Keratinocyte (primary cell): ENCODE results near the gene CERS4. TPM values are rescaled to one million over a fixed set of nuclear protein-coding genes. Genes with fewer than 3 reads are reported as not detected.

Experiments used
- DNase-seq: peaks from one replicate; pipeline ENCODE4 v3.0.0-alpha.2; 2011; ENCODE audit warnings: low read depth, missing footprints, low spot score
- FAIRE-seq: peaks from 2 replicates; lab custom pipeline; 2011; peaks lifted over from hg19 to GRCh38; lab: Jason Lieb, UNC
- H2AFZ ChIP-seq: 2 replicates; pipeline ENCODE4 v1.6.0; 2012; ENCODE audit warnings: low read length, control low read depth, inconsistent platforms; ENCODE audit not compliant: control insufficient read depth
- H3K27ac ChIP-seq: 2 replicates; pipeline ENCODE4 v1.5.1; 2011; ENCODE audit warnings: low read length; ENCODE audit not compliant: control insufficient read depth, insufficient read depth
- H3K27me3 ChIP-seq: 3 replicates; pipeline ENCODE4 v1.6.0; 2011; ENCODE audit warnings: low read length; ENCODE audit not compliant: control insufficient read depth, insufficient read depth; ENCODE audit errors: extremely low read depth
- H3K36me3 ChIP-seq, 2 experiments: 2 replicates in 1 of 2; 3 replicates in 1 of 2; pipeline ENCODE4 v1.5.1; 2011; ENCODE audit warnings: low read length in 2 of 2, mild to moderate bottlenecking in 1 of 2; ENCODE audit not compliant: control insufficient read depth in 2 of 2, insufficient read depth in 2 of 2; ENCODE audit errors: extremely low read depth in 1 of 2
- H3K4me1 ChIP-seq: 3 replicates; pipeline ENCODE4 v1.5.1; 2011; ENCODE audit warnings: low read length; ENCODE audit not compliant: control insufficient read depth, insufficient read depth; ENCODE audit errors: extremely low read depth
- H3K4me2 ChIP-seq: 3 replicates; pipeline ENCODE4 v1.6.0; 2011; ENCODE audit warnings: low read depth, low read length; ENCODE audit not compliant: control insufficient read depth, insufficient read depth; ENCODE audit errors: extremely low read depth
- H3K4me3 ChIP-seq, 3 experiments: fragments of 200-600 bp in 1 of 3; sonication (generic) in 1 of 3; 2 replicates in 2 of 3; 3 replicates in 1 of 3; pipeline ENCODE4 v1.5.1; 2011 to 2016; ENCODE audit warnings: low read length in 3 of 3, mild to moderate bottlenecking in 3 of 3, control low read depth in 2 of 3, inconsistent platforms in 1 of 3, low read depth in 1 of 3, mixed read lengths in 1 of 3, mixed run types in 1 of 3, moderate library complexity in 1 of 3; ENCODE audit not compliant: control insufficient read depth in 2 of 3, insufficient read depth in 2 of 3; ENCODE audit errors: extremely low read depth in 1 of 3
- H3K79me2 ChIP-seq: 2 replicates; pipeline ENCODE4 v1.6.0; 2012; ENCODE audit warnings: low read length; ENCODE audit not compliant: control insufficient read depth, insufficient read depth
- H3K9ac ChIP-seq: 3 replicates; pipeline ENCODE4 v1.6.0; 2011; ENCODE audit warnings: low read length; ENCODE audit not compliant: control insufficient read depth, insufficient read depth; ENCODE audit errors: extremely low read depth
- H3K9me1 ChIP-seq: 3 replicates; pipeline ENCODE4 v1.6.0; 2011; ENCODE audit warnings: low read length; ENCODE audit not compliant: control insufficient read depth, insufficient read depth; ENCODE audit errors: extremely low read depth
- H3K9me3 ChIP-seq: 2 replicates; pipeline ENCODE4 v1.5.1; 2012; ENCODE audit warnings: low read depth, low read length; ENCODE audit not compliant: control insufficient read depth
- H4K20me1 ChIP-seq: 3 replicates; pipeline ENCODE4 v1.6.0; 2011; ENCODE audit warnings: low read length; ENCODE audit not compliant: control insufficient read depth, insufficient read depth; ENCODE audit errors: extremely low read depth
- EZH2 ChIP-seq: IDR thresholded peaks from one replicate; pipeline ENCODE4 v1.6.1; 2012; ENCODE audit warnings: inconsistent platforms, mild to moderate bottlenecking, low read length, moderate library complexity
- dilution Hi-C: fragments of 300-500 bp; cut with MboI; formaldehyde crosslinking; loops from one replicate; pipeline ENCODE4 v1.7.0; 2020; ENCODE audit warnings: low sequenced_read_pairs; ENCODE audit not compliant: extremely low pct_ligation_motif_present
- polyA minus RNA-seq, 3 experiments: library from RNA; depleted of rRNA, polyadenylated mRNA; stranded (reverse); fragments of >200 nt; gene quantifications; 1 replicate in 1 of 3; 2 replicates in 1 of 3; 3 replicates in 1 of 3; pipeline ENCODE4 v1.2.3, GENCODE V29; 2011
- polyA plus RNA-seq, 5 experiments: library from polyadenylated mRNA; depleted of rRNA in 3 of 5; stranded (reverse) in 3 of 5; stranded (forward) in 1 of 5; unstranded in 1 of 5; fragments of >200 nt; gene quantifications; 1 replicate in 1 of 5; 2 replicates in 3 of 5; 3 replicates in 1 of 5; pipeline versions ENCODE4 v1.2.1 to v1.2.3, GENCODE V29; 2011 to 2012; ENCODE audit warnings: missing spikeins in 2 of 5, low read depth in 1 of 5, low replicate concordance in 1 of 5
- TF ChIP-seq, protein P1 (sequence below), 3 experiments: IDR thresholded peaks in 1 of 3; conservative IDR thresholded peaks in 1 of 3; optimal IDR thresholded peaks in 1 of 3; 2 replicates in 2 of 3; 3 replicates in 1 of 3; pipeline versions ENCODE3 to v1.5.1; 2011; ENCODE audit warnings: low read length in 3 of 3, mild to moderate bottlenecking in 3 of 3, moderate library complexity in 2 of 3, control low read depth in 1 of 3, inconsistent platforms in 1 of 3; ENCODE audit not compliant: insufficient read depth in 2 of 3; ENCODE audit errors: extremely low read depth in 1 of 3

The CERS4 gene, protein sequence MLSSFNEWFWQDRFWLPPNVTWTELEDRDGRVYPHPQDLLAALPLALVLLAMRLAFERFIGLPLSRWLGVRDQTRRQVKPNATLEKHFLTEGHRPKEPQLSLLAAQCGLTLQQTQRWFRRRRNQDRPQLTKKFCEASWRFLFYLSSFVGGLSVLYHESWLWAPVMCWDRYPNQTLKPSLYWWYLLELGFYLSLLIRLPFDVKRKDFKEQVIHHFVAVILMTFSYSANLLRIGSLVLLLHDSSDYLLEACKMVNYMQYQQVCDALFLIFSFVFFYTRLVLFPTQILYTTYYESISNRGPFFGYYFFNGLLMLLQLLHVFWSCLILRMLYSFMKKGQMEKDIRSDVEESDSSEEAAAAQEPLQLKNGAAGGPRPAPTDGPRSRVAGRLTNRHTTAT
- polyA plus RNA-seq (12.8 to 43.4 TPM (median 19.8 TPM) in 3 replicates), polyA minus RNA-seq (24.5 to 52.5 TPM (median 30.8 TPM) in 3 replicates)
- polyA plus RNA-seq (2011; ENCODE audit: low read depth): 29.5 TPM
- polyA plus RNA-seq (2011; cell fraction: cytosol; rRNA removed): 20.0 and 27.2 TPM in 2 replicates
- 23.8 and 29.4 TPM in 2 replicates for polyA plus RNA-seq (2011; cell fraction: nucleus; rRNA removed)
- 8.6 and 25.6 TPM in 2 replicates for polyA plus RNA-seq (2012; ENCODE audit: low replicate concordance)
- 25.1 TPM for polyA minus RNA-seq (2011; cell fraction: cytosol; rRNA and poly(A)+ RNA removed)
- polyA minus RNA-seq (2011; cell fraction: nucleus; rRNA and poly(A)+ RNA removed): 16.3 and 17.7 TPM in 2 replicates

DNA sequence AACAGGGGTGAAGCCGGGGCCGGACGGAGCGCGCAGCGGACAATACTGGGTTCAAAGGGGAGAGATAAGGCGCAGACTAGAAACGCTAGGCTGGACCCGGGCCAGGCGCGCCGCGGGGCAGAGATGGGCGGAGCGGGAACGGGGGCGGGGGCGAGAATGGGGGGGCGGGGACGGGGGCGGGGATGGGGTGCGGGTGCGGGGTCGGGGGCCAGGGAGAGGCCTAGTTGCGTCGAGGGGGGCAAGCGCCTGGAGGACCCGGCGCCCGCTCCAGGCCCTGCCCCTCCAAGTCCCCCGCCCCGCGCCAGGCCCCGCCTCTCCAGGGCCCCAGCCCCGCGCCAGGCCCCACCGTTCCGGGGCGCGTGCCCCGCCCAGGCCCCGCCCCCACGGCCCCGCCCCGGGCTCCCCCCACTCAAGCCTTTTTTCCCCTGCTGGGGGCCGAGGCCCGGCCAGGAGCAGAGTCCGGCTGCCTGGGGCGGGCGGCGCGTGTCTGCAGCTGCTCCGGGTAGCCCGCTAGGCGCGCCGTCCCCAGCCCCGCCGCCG is at the start of gene CERS4:
TSS of gene CERS4 (plus strand) at position 449 of the 540 bp plus-strand sequence. CDS start 41,707 bp downstream, outside the sequence.
- Histone ChIP-seq H3K9me1 (no peaks in the 10 kb centered on the region), H3K4me2 (peak within 1 kb of the TSS; percentile 78), H3K27me3 (no peaks in the 10 kb centered on the region), H3K36me3 (peaks cover 0 to 1% of the 10 kb centered on the region in 2 experiments), H2AFZ (peak within 1 kb of the TSS; percentile 90), H4K20me1 (no peaks in the 10 kb centered on the region), H3K9ac (peak within 1 kb of the TSS; percentile 72), H3K4me3 (peak within 1 kb of the TSS; percentile 63 to 73 (median 71)), H3K4me1 (peaks cover 18% of the 10 kb centered on the region), H3K79me2 (no peaks in the 10 kb centered on the region), H3K9me3 (no peaks in the 10 kb centered on the region), H3K27ac (peak within 1 kb of the TSS; percentile 20)
- FAIRE-seq (no peak), DNase-seq (no peak)
- dilution Hi-C loops: no loop called here
- TF ChIP-seq, protein P1, sequence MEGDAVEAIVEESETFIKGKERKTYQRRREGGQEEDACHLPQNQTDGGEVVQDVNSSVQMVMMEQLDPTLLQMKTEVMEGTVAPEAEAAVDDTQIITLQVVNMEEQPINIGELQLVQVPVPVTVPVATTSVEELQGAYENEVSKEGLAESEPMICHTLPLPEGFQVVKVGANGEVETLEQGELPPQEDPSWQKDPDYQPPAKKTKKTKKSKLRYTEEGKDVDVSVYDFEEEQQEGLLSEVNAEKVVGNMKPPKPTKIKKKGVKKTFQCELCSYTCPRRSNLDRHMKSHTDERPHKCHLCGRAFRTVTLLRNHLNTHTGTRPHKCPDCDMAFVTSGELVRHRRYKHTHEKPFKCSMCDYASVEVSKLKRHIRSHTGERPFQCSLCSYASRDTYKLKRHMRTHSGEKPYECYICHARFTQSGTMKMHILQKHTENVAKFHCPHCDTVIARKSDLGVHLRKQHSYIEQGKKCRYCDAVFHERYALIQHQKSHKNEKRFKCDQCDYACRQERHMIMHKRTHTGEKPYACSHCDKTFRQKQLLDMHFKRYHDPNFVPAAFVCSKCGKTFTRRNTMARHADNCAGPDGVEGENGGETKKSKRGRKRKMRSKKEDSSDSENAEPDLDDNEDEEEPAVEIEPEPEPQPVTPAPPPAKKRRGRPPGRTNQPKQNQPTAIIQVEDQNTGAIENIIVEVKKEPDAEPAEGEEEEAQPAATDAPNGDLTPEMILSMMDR (optimal IDR thresholded peaks at IDR 0.05 in 1 of 3, IDR thresholded peaks at IDR 0.05 in 1 of 3, conservative IDR thresholded peaks at IDR 0.05 in 1 of 3; ENCODE audit: extremely low read depth in 1 of 3, insufficient read depth in 2 of 3, low read length in 3 of 3): no peak
- TF ChIP-seq EZH2: no peak

DNA sequence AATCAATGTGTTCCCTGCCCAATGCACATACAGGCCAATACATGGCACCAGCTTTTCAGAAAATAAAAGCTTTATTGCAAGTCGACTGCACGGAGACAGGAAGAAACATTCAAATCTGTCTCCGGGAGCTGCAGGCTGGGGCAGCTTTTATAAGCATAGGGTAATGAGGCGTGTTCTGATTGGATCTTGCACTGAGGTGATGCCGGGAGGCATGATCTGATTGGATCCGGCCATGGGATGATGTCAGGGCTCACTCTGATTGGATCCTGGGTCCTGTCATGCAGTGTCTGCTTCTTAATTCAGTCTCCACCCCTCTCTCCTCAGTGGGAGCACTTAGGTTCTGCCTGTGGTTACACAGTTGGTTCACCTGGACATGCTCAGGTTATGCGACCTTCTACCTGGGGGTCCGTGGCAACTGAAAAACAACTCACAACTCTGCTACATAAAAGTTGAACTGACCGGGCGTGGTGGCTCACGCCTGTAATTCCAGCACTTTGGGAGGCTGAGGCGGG is 48.0 kb upstream of the CERS4 start:
- Histone ChIP-seq H2AFZ (no peak overlapping the region), H3K27ac (no peak overlapping the region), H3K9ac (no peak overlapping the region), H3K9me3 (no peaks in the 10 kb centered on the region), H3K4me2 (no peak overlapping the region), H3K4me3 (no peak overlapping the region), H3K79me2 (no peaks in the 10 kb centered on the region), H3K4me1 (peaks cover 4% of the 10 kb centered on the region), H3K27me3 (no peaks in the 10 kb centered on the region), H4K20me1 (no peaks in the 10 kb centered on the region), H3K36me3 (no peaks in the 10 kb centered on the region), H3K9me1 (no peaks in the 10 kb centered on the region)
- DNase-seq: no peak
- dilution Hi-C loops: no loop called here
- FAIRE-seq: no peak
- TF ChIP-seq, protein P1 (optimal IDR thresholded peaks at IDR 0.05 in 1 of 3, IDR thresholded peaks at IDR 0.05 in 1 of 3, conservative IDR thresholded peaks at IDR 0.05 in 1 of 3; ENCODE audit: extremely low read depth in 1 of 3, insufficient read depth in 2 of 3, low read length in 3 of 3): no peak
- no peak for TF ChIP-seq EZH2
